Measurements from ENCODE around the gene L3MBTL4. TPM values are rescaled to one million over a fixed set of nuclear protein-coding genes. Genes with fewer than 3 reads are reported as not detected.

Gene L3MBTL4
- total RNA-seq, 1 experiment from 2014 or later, result not detected

- ChIA-PET CTCF (no interaction called here), RAD21 (ENCODE audit: low non-redundant PET in 1 of 2, low total read pairs in 2 of 2, uncharacterized antibody in 2 of 2, unreplicated experiment in 2 of 2) (no interaction called here), POLR2A (no interaction called here)
- Histone ChIP-seq H3K9me2 (ENCODE audit: insufficient read depth) (no peaks in the 10 kb centered on the region), H3K36me3 (ENCODE audit: control insufficient read depth in 1 of 2, insufficient read depth in 2 of 2, low read length in 2 of 2) (no peaks in the 10 kb centered on the region), H2AFZ (ENCODE audit: low read depth, low read length, poor library complexity, severe bottlenecking) (no peak overlapping the region), H3K4me1 (ENCODE audit: control insufficient read depth in 1 of 2, insufficient read depth in 2 of 2, low read length in 2 of 2) (no peaks in the 10 kb centered on the region), H3K4me3 (replicated peaks in 1 of 2; ENCODE audit: low read depth in 1 of 2, low read length in 2 of 2) (no peak overlapping the region), H3K27me3 (ENCODE audit: insufficient read depth, low read length) (no peaks in the 10 kb centered on the region), H3K27ac (ENCODE audit: low read depth, low read length) (no peak overlapping the region), H3K79me2 (ENCODE audit: insufficient read depth, low read length) (no peaks in the 10 kb centered on the region), H3K9ac (ENCODE audit: low read length) (no peak overlapping the region), H3K9me3 (ENCODE audit: control insufficient read depth in 1 of 2, insufficient read depth in 1 of 2, low read depth in 1 of 2, low read length in 2 of 2) (peaks cover 10 to 23% of the 10 kb centered on the region in 2 experiments; a peak in 2 of 4 replicates), H3K4me2 (ENCODE audit: low read length) (no peak overlapping the region), H4K20me1 (ENCODE audit: insufficient read depth) (no peaks in the 10 kb centered on the region)
- no peak for DNase-seq (ENCODE audit: low read depth, low spot score)
- no TSS peak for BruUV-seq (replicated peaks)
- ATAC-seq, result no peak
- intact Hi-C loops (cut with micrococcal nuclease), result no loop called here
- TF ChIP-seq ELF1 (IDR thresholded peaks at IDR 0.05; ENCODE audit: borderline replicate concordance, low read depth), result no peak
- no peak for TF ChIP-seq JUND (IDR thresholded peaks at IDR 0.05)
- TF ChIP-seq POLR2AphosphoS5 (IDR thresholded peaks at IDR 0.05; ENCODE audit: low read depth, low read length), result no peak
- TF ChIP-seq MAX (IDR thresholded peaks at IDR 0.05), result no peak
- TF ChIP-seq EZH2 (IDR thresholded peaks at IDR 0.05), result no peak
- no peak for TF ChIP-seq CEBPB (IDR thresholded peaks at IDR 0.05; ENCODE audit: low read depth)
- no peak for TF ChIP-seq EZH2phosphoT487 (IDR thresholded peaks at IDR 0.05; ENCODE audit: borderline replicate concordance)
- no peak for TF ChIP-seq ZFX (IDR thresholded peaks at IDR 0.05)
- no peak for TF ChIP-seq SIN3A (IDR thresholded peaks at IDR 0.05; ENCODE audit: low read depth)
- no peak for TF ChIP-seq REST (IDR thresholded peaks at IDR 0.05; ENCODE audit: low read depth)
- TF ChIP-seq EGR1 (IDR thresholded peaks at IDR 0.05; ENCODE audit: low read depth), result no peak
- TF ChIP-seq ZNF274 (IDR thresholded peaks at IDR 0.05; ENCODE audit: low read depth, low read length), result no peak
- no peak for TF ChIP-seq ATF3 (IDR thresholded peaks at IDR 0.05)
- TF ChIP-seq ZBTB33 (IDR thresholded peaks at IDR 0.05; ENCODE audit: extremely low read depth, insufficient replicate concordance, low read length), result no peak
- no peak for TF ChIP-seq SP1 (IDR thresholded peaks at IDR 0.05; ENCODE audit: low read depth)
Observed at GRCh38 chr18:5963267-5963666, 451.4 kb downstream of the L3MBTL4 start.
